ENCODE results near the gene RBMS3.
"Not testable (repeated sequence)": the region's sequence is repeated elsewhere in the genome, so short reads cannot be mapped to it uniquely, and the experiment has no call there.

RBMS3 gene

GRCh38 chr3:29493109-29493508 lies 212.2 kb downstream of the RBMS3 start:
- DNase-seq, result no peak

DNA sequence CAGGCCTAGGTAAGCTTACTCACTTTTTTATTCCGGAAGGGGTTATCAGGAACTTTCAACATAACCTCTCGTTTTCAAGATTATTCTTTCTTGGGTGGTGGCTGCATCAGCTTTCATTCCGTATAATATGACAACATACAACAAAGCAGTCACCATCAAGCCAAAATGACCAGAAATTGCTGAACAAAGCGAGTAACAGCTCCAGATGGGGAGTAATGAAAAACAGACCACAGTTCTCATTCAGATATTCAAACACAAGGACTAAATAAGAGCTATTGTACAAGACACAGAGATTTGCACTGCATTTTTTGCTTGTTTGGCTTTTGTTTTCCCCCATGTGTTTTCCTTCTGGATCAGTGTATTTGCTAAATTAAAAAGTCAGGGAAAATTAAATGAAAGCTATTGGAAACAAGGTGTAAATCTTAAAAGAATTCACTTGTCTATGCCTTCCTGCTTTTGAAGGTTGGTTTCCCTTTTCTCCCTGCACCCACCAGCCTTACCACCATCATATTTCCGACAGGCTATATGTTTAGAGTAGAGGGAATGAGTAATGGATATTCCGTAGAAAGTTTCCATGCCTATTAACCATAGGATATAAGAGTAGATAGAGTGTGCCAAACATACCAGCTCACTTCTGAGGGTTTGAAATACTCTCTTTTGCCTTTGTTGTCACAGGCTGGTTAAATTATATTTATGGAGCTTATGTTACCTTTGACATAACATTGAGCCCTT lies 213.6 kb downstream of the RBMS3 start:
- no peak for DNase-seq

- no peak for DNase-seq
These were observed 216.4 kb downstream of the RBMS3 start for GRCh38 chr3:29497282-29497681.

- DNase-seq, result no peak
These were observed 221.9 kb downstream of the RBMS3 start for GRCh38 chr3:29502771-29503170.

DNA sequence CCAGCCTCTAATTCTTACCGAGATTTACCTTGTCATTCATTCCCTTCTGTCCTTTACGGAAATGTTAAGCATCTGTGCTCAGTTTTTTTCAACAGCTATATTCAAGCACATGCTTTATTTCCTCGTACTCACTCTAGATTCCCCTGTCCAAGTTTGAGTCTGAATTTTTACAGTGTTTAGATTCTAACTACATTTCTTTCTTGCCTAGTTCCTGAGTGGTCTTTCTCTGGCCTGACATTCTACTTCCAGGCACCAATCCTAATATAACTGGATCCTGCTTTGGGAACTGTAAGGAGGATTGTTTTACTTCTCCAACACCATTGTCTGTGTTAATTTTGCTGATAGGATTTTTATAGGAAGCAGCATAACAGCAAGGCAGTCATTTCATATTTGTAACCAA lies 222.4 kb downstream of the RBMS3 start:
- no peak for DNase-seq

GRCh38 chr3:29503958-29504357 lies 223.1 kb downstream of the RBMS3 start:
- DNase-seq, result no peak

- DNase-seq, result no peak
These were observed 225.6 kb downstream of the RBMS3 start for GRCh38 chr3:29506502-29506901.

GRCh38 chr3:29511701-29512100 lies 230.8 kb downstream of the RBMS3 start:
- no peak for DNase-seq

DNA sequence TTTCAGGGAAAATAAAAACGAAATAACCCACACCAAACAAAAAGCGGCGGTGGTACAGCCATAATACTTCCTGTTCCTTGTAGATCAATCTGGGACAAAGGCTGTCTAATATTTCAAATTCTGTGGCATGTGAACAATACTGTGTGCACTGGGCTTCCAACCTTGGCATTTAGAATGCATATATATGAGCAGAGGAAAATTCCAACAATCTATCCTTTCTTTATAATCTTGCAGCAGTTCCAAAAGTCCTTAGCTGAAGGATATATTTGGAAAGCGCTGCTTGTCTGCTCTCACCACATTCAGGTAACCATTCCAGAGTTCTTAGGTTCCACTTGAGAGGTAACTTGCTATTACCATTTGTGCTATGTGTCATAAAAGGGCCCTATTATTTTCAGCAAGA lies 231.8 kb downstream of the RBMS3 start:
- no peak for DNase-seq

DNA sequence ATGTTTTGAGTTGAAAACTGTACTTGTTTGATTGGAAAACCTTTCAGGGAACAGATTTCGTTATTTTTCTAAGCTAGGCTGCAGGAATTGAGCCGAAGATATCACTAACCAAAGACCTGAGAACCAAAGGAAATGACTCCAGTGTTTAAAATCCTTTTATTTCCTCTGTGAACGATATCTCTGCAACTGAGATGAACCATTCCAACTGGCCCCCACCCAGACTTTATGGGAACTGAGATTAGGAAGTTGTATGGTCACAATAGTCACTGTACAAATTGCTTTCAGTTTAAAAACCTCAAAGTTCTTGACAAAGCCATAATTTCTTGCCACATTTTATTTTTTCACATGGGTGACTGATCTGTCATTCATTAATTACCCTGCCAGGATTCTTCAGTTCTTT lies 232.4 kb downstream of the RBMS3 start:
- no peak for DNase-seq

DNA sequence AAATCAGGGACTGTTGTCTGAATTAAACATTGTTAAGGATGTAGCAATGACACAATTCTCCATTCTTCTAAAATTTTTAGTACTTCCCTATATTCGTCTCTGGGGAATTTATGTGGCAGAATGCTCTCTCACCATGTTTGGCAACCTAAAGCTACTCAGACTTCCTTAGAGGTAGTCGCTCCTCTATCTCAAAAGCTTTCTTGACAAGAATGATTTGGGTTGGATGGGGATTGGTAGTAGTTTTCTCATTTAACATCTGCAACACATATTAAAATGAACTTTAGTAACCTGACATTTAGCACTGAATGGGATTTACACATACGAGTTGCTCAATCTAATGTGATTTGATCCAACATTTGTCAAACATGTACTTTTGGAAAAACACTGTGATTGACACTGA lies 233.3 kb downstream of the RBMS3 start:
- DNase-seq, result no peak

DNA sequence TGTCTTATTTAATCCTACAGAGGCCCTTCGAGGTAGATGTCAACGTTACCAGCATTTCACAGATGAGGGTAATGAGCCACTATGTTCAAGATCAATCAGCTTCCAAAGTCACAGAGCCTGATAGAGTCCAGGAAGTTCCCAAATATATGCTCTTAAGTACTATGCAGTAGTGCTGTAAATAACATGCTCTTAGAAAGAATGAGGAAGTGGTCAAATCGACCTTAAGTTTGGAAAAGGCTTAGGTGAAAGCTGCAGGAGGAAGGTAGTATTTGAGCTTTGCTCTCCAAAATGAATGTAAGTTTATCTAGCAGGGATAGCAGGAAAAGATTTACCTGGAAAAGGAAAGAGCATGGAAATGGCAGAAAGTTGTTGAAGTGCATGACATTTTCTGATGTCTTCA lies 234.0 kb downstream of the RBMS3 start:
- no peak for DNase-seq

GRCh38 chr3:29515451-29515850 lies 234.6 kb downstream of the RBMS3 start:
- no peak for DNase-seq

DNA sequence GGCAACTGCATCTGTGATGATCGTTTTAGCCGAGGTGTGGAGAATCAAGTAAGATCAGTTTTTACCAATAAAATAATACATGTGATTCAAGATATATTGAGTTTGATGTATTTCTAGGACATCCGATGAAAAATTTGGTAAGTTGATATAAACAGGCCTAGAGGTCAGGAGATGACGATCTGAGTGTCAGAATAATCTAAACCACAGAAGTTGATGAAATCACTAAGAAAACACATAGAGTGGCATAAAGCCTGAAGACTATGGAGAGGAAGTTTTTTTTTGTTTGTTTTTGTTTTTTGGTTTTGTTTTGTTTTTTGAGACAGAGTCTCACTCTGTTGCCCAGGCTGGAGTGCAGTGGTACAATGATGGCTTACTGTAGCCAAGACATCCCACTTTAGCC lies 235.3 kb downstream of the RBMS3 start:
- no peak for DNase-seq

GRCh38 chr3:29520764-29521163 lies 239.9 kb downstream of the RBMS3 start:
- no peak for DNase-seq

- no peak for DNase-seq
These were observed 240.4 kb downstream of the RBMS3 start for GRCh38 chr3:29521293-29521692.

- no peak for DNase-seq
These were observed 240.9 kb downstream of the RBMS3 start for GRCh38 chr3:29521751-29522150.

- not testable (repeated sequence) for DNase-seq
These were observed 243.6 kb downstream of the RBMS3 start for GRCh38 chr3:29524433-29524832.

GRCh38 chr3:29525254-29525881 lies 244.5 kb downstream of the RBMS3 start:
- no peak for DNase-seq

DNA sequence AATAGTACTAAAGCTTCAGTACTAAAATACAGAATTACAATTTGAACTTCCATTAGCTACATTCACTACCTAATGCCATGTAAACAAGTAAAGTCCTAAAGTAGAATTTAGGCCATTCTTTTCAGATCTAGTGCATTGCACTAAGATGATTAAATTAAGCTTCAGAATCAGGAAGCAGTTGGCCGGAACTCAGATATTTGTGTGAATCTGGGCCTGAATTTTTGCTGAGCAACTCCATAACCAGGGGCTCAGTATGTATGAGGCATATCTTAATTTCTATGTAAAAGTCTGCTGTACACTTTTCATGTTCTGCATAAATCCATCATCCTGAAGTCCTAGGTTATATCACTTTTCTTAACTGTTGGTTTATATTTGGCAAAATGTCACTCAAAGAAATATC lies 246.4 kb downstream of the RBMS3 start:
- no peak for DNase-seq

DNA sequence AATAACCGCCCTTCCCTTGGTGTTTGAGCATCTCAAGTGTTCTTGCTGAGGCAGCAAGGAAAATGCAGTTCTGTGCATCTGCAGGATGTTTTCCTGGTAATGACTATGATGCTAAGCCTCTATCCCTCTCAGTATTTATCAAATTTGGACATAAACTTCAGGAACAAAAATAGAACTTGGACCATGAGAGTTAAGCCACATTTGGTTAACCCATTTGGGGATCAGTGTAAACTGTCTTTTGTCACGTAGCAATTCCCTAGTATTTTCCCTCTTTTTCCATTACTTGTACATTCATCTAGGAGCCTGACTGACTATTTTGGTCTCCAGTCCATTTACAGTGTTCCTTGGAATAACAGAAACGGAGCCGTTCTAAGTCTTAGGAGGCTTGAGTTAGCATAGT lies 250.8 kb downstream of the RBMS3 start:
- no peak for DNase-seq

DNA sequence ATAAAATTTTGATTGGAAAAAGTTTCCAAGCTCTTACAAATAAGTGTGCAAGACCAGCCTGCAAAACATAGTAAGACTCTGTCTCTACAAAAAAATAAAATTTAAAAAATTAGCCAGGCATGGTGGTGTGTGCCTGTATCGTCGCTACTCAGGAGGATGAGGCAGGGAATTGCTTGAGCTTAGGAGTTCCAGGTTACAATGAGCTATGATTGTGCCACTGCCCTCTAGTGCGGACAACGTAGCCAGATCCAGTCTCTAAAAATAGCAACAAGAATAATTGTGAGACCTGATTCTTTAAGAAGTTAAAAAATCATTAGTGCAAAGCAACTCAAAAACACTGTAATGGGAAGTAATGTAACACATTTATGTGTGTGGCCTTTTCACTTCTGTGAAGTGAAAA lies 251.6 kb downstream of the RBMS3 start:
- DNase-seq, result no peak

DNA sequence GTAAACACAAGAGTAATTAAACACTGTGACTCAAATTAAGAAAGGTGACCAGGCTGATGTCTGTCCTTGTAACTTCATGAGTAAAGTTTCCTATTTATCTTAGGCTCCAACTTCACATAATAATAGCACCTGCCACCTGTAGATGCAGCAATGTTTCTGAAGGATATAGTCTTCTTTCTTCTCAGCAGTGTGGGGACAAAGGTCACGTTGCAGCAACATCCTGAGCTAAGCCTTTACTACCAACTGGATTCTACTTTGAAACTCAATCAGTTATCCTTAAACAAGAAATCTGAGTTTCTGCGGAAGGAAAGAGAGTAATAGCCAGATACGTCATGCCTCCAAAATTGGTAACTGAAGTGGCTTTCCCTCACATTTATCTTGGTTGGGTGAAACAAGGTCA lies 253.1 kb downstream of the RBMS3 start:
- DNase-seq, result no peak

- no peak for DNase-seq
These were observed 255.3 kb downstream of the RBMS3 start for GRCh38 chr3:29536016-29536758.
